Activated T-helper 17 cell treated with anti-CD3 and anti-CD28 coated beads, Interleukin-2, amount 50 U/mL, for 72 hours (primary cell): ENCODE results near the gene COL5A1. TPM values are rescaled to one million over a fixed set of nuclear protein-coding genes. Genes with fewer than 3 reads are reported as not detected.

ENCODE experiments used
- ATAC-seq: fragments of 150-1000 bp; cut with Tn5 transposase; replicated peaks from 2 replicates; pipeline ENCODE4 v1.10.0; 2021; ENCODE audit warnings: mild to moderate bottlenecking, moderate library complexity
- H3K27ac Mint-ChIP-seq: one replicate; pipeline ENCODE4 v1.8.0; 2022; ENCODE audit warnings: mixed read lengths
- H3K27me3 Mint-ChIP-seq: one replicate; pipeline ENCODE4 v1.8.0; 2022; ENCODE audit warnings: mixed read lengths
- H3K36me3 Mint-ChIP-seq: one replicate; pipeline ENCODE4 v1.8.0; 2022; ENCODE audit warnings: low read depth, mild to moderate bottlenecking, mixed read lengths
- H3K4me1 Mint-ChIP-seq: one replicate; pipeline ENCODE4 v1.8.0; 2022; ENCODE audit warnings: mixed read lengths
- H3K4me3 Mint-ChIP-seq: one replicate; pipeline ENCODE4 v1.8.0; 2022; ENCODE audit warnings: mild to moderate bottlenecking, mixed read lengths
- H3K9me3 Mint-ChIP-seq: one replicate; pipeline ENCODE4 v1.8.0; 2022; ENCODE audit warnings: mixed read lengths
- total RNA-seq, 2 donors: library from RNA; stranded (reverse); gene quantifications; one replicate each; pipeline ENCODE4 v1.2.3, GENCODE V29; 2022

COL5A1 gene
- total RNA-seq, 2 donors from 2014 or later: 0.50 to 1.3 TPM

DNA sequence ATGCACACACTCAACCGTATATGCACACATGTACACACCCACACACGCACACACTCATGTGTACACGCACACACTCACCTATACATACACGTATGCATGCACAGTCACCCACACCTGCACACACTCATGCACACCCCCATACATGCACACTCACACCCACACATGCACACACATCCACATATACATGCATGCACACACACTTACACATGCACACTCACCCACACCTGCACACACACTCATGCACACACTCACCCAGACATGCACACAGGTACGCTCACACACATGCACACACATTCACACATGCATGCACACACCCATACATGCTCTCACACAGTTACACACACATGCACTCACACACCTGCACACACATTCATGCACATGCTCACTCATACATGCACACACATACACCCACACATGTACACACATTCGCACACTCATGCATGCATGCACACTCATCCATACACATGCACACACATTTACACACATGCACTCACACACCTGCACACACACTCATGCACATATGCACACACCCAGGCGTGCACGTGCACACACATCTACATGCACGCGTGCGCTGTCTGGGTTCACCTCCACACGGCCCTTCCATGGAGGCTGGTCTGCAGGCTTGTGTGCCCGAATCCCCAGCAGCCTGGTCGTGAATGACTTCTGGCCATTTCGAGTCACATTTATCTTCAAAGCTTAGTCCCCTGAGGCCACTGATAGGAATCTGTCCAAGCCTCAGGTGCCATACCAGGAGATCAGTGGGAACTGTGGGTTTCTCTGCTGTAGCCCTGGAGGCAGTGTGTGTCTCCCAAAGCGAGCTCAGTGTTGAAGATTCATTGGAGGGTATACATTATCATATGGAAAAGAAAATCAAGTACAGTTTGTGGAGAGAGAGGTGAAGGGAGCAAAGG is 103.0 kb downstream of the COL5A1 start:
- no peaks in the 10 kb centered on the region for H3K27me3 Mint-ChIP-seq
- no peak for ATAC-seq

DNA sequence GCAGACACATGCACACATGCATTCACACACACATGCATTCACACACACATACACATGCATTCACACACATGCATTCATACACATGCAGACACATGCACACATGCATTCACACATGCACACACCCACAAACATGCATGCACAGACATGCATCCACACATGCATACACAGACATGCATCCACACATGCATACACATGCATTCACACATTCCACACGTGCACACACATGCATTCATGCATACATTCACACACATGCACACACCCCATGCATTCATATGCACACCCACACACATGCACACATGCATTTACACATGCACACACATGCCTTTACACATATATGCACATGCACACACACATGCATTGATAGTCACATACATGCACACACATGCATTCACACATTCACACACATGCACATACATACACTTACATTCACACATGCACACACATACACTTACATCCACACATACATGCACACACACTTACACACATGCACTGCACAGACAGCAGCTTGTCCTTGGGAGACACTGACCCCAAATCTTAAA is 106.4 kb downstream of the COL5A1 start:
- no peaks in the 10 kb centered on the region for H3K36me3 Mint-ChIP-seq
- no peaks in the 10 kb centered on the region for H3K27me3 Mint-ChIP-seq
- ATAC-seq: no peak
- H3K9me3 Mint-ChIP-seq: peaks cover 3% of the 10 kb centered on the region
- no peak overlapping the region for H3K4me3 Mint-ChIP-seq
- H3K27ac Mint-ChIP-seq: no peak overlapping the region
- H3K4me1 Mint-ChIP-seq: no peaks in the 10 kb centered on the region

More for the DNA sequence above, 103.0 kb downstream of the COL5A1 start:
- Mint-ChIP-seq H3K4me1 (no peaks in the 10 kb centered on the region), H3K9me3 (peaks cover 3% of the 10 kb centered on the region), H3K27ac (no peak overlapping the region), H3K4me3 (no peak overlapping the region), H3K36me3 (no peaks in the 10 kb centered on the region)

DNA sequence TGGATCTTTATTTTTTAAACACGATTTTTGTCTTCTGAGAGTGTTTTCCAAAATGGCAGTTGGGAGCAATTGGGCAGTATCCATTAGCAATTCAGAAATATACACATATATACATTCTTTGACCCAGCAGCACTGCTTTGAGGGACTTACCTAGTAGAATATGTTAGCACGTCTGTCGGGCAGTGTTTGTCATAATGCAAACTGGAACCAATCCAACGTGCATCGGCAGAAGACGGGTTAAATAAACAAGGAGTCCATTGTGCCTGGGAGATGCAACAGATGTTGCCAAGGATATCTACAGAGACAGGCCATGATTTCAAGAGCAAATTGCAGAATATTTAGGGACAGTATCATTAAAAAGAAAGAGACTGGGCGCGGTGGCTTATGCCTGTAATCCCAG is 107.0 kb downstream of the COL5A1 start:
- H3K27ac Mint-ChIP-seq: no peak overlapping the region
- no peaks in the 10 kb centered on the region for H3K36me3 Mint-ChIP-seq
- no peaks in the 10 kb centered on the region for H3K27me3 Mint-ChIP-seq
- H3K4me1 Mint-ChIP-seq: no peaks in the 10 kb centered on the region
- no peak overlapping the region for H3K4me3 Mint-ChIP-seq
- ATAC-seq: no peak
- H3K9me3 Mint-ChIP-seq: peaks cover 3% of the 10 kb centered on the region

DNA sequence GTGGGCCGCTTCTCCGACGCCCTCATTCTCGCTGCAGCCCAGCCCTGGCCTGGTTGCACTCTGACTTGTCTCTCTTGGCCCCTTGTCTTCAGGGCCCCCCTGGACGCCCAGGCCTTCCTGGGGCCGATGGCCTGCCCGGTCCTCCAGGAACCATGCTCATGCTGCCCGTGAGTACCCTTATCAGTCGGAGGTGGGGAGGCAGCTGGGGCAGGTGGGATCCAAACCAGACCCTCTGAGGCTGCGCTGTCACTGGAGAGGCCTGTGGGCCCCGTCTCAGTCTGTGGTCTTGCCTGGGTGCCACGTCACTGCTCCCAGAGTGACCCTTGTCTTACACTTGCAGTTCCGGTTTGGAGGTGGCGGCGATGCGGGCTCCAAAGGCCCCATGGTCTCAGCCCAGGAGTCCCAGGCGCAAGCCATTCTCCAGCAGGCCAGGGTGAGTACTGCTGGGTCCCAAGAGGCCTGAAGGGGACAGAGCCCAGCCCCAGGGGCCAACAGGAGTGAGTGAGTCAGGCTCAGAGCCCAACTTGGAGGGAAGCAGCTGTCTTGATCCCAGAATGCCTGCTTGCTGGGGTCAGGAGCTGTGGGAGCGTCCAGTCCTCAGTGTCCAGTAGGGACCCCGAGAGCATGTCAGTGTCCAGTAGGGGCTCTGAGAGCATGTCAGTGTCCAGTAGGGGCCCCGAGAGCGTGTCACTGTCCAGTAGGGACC is 109.0 kb downstream of the COL5A1 start:
- H3K4me3 Mint-ChIP-seq: no peak overlapping the region
- ATAC-seq: no peak

DNA sequence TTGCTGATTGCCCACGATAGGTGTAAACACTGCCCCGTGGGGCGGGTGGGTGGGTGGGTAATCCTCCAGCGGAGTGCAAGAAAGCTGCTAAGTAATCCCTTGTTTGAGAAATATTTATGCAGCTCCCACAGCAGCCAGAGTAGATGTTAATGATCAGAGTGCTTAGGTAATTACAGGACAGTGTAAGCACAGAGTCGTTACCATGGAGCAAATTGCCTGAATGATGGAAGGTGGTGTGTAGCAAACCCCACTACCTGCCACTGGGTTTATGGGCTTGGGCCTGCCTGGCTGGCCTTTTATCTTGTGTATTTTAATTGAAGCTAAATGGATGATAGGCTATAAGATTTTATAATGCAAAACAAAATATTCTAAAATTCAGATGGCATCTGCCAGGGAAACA is 110.0 kb downstream of the COL5A1 start:
- ATAC-seq: no peak
- Mint-ChIP-seq H3K27ac (no peak overlapping the region), H3K4me1 (no peaks in the 10 kb centered on the region), H3K4me3 (no peak overlapping the region), H3K27me3 (no peaks in the 10 kb centered on the region), H3K36me3 (no peaks in the 10 kb centered on the region), H3K9me3 (peaks cover 3% of the 10 kb centered on the region)

More for the DNA sequence above, 109.0 kb downstream of the COL5A1 start:
- H3K36me3 Mint-ChIP-seq: no peaks in the 10 kb centered on the region
- H3K27ac Mint-ChIP-seq: no peak overlapping the region
- peaks cover 3% of the 10 kb centered on the region for H3K9me3 Mint-ChIP-seq
- no peaks in the 10 kb centered on the region for H3K4me1 Mint-ChIP-seq
- H3K27me3 Mint-ChIP-seq: no peaks in the 10 kb centered on the region

DNA sequence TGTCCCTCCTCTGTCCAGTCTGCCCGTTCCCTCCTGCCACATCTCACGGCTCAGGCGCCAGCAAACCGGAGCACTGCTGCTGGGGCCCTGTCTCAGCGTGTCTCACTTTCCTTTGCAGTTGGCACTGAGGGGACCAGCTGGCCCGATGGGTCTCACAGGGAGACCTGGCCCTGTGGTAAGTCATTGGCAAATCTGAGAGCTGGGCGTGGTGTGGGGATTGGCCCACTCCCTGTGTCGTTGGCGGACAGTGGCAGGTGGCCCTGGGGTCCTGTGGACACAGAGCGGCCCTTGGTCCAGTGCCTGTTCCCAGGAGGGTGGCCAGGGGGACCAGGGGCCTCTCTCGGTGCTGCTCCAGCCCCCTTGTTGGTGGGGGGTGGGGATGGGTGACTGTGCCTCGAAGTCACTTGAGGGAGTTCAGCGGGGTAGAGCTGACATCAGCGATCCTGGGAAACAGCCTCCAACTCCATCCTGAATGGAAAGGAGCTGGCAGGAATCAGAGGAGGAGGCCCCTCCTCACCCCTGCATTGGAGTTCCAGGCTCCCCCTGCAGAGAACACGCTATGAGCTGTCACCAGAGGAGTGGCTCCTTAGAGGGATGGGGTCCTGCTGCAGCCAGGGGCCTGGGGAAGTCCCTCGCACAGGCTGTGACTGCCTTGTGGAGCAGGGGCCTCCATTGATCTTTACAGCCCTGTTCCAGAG is 111.0 kb downstream of the COL5A1 start:
- ATAC-seq: no peak
- H3K9me3 Mint-ChIP-seq: peaks cover 3% of the 10 kb centered on the region
- H3K27me3 Mint-ChIP-seq: no peaks in the 10 kb centered on the region
- H3K4me1 Mint-ChIP-seq: no peaks in the 10 kb centered on the region
- no peak overlapping the region for H3K4me3 Mint-ChIP-seq
- no peak overlapping the region for H3K27ac Mint-ChIP-seq
- H3K36me3 Mint-ChIP-seq: no peaks in the 10 kb centered on the region

DNA sequence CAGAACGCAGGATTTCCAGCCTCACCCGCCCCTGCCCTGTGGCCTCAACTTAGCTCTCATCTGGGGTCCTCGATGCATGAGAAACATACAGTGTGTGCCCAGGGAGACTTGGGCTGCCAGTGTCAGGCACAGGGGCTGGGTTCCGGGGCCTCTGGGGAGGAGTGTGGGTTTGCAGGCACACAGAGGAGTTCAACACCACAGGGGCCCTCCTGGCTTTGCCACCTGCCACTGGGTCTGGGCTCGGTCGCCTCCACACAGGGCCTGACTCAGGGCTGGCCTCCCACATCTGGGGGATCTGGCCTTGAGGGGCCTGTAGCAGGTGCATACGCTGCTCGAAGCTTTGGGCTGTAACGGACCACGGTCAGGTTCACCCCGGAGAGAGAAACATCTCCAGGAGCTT is 111.6 kb downstream of the COL5A1 start:
- no peak overlapping the region for H3K4me3 Mint-ChIP-seq
- no peak overlapping the region for H3K27ac Mint-ChIP-seq
- H3K4me1 Mint-ChIP-seq: no peaks in the 10 kb centered on the region
- no peaks in the 10 kb centered on the region for H3K36me3 Mint-ChIP-seq
- no peaks in the 10 kb centered on the region for H3K27me3 Mint-ChIP-seq
- ATAC-seq: no peak
- peaks cover under 1% of the 10 kb centered on the region for H3K9me3 Mint-ChIP-seq

DNA sequence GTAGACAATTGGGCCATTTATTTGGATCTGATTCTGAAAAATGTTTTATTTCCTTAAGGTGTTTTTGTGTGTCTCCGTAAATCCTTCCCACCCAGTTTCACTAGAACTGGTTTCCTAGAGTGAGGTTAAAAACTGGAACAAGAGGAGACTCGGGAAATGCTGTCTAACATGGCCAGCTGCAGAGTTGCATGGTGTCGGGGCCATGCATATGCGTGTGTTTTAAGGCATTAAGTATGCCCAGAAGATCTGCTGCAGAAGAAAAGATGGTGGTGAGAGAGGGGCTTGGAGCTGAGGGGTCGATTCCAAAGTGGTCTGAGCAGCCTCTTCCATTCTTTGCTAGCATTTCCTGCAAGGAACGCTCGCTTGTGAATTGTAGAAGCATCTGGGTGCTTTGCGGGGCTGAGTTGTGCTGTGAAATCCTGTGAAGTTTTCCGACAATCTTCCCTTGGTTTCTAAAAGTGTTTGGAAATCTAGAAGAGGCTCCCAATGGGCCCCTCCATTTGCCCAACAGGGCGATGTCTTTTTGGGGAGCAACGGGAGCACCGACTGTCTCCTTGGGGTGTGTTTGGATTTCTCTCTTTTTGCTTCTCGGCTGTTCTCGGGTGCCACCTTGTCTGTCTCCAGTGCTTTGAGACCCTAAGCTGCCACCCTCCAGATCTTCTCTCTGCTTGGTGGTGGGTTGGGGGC is 113.8 kb downstream of the COL5A1 start:
- Mint-ChIP-seq H3K4me1 (peaks cover 1% of the 10 kb centered on the region), H3K9me3 (no peaks in the 10 kb centered on the region), H3K4me3 (no peak overlapping the region), H3K36me3 (no peaks in the 10 kb centered on the region), H3K27ac (no peak overlapping the region), H3K27me3 (no peaks in the 10 kb centered on the region)
- no peak for ATAC-seq

DNA sequence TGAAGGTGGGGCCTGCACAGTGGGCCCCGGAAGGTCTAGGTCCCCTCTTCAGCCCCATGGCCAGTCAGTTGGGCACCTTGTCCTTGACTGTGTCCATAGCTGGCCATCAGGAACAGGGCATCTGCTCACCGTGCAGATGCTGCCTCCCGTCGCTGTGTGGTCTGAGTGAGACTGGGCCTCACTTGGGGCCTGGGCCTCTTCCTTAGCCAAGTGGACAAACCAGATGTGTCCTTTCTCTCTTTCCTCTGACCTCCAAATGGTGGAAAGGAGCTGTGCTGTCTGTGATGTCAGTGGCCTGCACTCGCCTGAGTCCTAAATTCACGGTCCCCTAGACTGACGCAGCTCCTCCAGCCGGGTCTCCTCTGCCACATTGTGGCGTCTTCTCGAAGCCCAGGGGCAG is 114.5 kb downstream of the COL5A1 start:
- Mint-ChIP-seq H3K27me3 (no peaks in the 10 kb centered on the region), H3K27ac (no peak overlapping the region), H3K4me1 (peaks cover 6% of the 10 kb centered on the region), H3K36me3 (no peaks in the 10 kb centered on the region), H3K9me3 (peaks cover 3% of the 10 kb centered on the region), H3K4me3 (no peak overlapping the region)
- ATAC-seq: no peak

DNA sequence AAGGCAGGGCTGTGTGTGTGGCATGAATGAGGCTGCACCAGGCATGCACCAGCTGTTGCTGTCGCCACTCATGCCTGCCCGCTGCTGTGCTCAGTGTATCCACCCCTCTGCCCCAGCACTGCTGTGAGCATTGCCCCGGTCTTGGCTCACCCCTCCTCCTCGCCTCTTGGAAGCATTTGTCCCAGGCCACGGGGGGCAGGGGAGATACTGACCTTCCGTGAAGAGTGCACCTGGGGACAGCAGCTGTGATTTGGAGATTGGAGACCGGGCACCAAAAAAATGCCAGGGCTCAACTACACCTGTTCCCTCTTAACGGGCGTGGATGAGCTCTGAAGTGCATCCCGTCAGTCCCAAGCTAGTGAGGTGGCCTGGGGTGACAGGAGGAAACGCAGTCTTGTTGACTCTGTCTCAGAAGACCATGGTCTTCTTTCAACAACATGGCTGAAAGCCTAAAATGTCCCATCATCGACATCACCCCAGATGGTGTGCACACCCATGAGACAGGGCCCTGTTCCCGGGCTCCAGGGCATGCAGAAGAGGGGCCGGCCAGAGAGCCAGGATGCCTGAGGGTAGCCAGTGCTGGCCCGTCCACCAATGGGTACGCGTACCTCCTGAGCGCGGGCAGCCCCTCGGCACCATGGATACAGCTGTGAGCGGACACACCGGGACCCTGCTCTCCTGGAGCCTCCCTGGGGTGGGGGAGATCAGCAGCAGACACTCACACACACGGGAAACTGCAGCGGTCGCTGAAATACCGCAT is 115.8 kb downstream of the COL5A1 start:
- H3K9me3 Mint-ChIP-seq: peaks cover 3% of the 10 kb centered on the region
- no peak overlapping the region for H3K27ac Mint-ChIP-seq
- H3K4me3 Mint-ChIP-seq: no peak overlapping the region
- H3K36me3 Mint-ChIP-seq: no peaks in the 10 kb centered on the region
- H3K4me1 Mint-ChIP-seq: peaks cover 6% of the 10 kb centered on the region
- ATAC-seq: no peak
- H3K27me3 Mint-ChIP-seq: no peaks in the 10 kb centered on the region

DNA sequence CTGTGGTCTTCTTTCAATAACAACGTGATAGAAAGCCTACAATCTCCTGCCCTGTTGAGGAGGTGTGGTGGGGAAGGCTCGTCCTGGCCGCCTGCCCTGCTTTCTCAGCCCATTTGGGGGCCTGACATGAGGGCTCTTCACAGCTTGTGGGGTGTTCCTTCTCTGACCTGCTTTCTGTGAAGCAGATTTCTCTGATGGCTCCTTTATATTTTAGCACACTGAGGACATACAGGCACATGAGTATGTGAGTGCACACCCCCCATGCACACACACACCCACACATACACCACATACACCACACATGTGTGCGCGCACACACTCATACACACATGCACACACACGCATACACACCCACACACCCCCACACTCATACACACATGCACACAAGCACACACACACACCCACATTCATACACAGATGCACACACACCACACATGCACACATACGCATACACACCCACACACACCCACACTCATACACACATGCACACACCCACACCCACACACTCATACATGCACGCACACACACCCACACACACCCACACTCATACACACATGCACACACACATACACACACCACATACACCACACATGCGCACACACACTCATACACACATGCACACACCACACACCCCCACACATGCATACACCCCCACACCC is 117.5 kb downstream of the COL5A1 start:
- no peak overlapping the region for H3K27ac Mint-ChIP-seq
- H3K27me3 Mint-ChIP-seq: no peaks in the 10 kb centered on the region
- peaks cover 6% of the 10 kb centered on the region for H3K4me1 Mint-ChIP-seq
- no peaks in the 10 kb centered on the region for H3K36me3 Mint-ChIP-seq
- ATAC-seq: no peak
- peaks cover 3% of the 10 kb centered on the region for H3K9me3 Mint-ChIP-seq
- H3K4me3 Mint-ChIP-seq: no peak overlapping the region

DNA sequence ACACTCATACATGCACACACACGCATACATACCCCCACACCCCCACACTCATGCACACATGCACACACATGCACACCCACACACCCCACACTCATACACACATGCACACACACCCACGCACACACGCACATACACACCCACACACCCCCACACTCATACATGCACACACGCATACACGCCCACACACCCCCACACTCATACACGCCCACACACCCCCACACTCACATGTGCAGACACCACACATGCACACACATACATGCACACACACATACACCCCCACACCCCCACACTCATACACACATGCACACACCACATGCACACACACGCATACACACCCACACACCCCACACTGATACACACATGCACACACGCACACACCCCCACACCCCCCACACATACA is 118.3 kb downstream of the COL5A1 start:
- Mint-ChIP-seq H3K4me1 (peaks cover 6% of the 10 kb centered on the region), H3K27ac (no peak overlapping the region), H3K36me3 (no peaks in the 10 kb centered on the region), H3K4me3 (no peak overlapping the region), H3K9me3 (peaks cover 3% of the 10 kb centered on the region), H3K27me3 (no peaks in the 10 kb centered on the region)
- ATAC-seq: no peak

DNA sequence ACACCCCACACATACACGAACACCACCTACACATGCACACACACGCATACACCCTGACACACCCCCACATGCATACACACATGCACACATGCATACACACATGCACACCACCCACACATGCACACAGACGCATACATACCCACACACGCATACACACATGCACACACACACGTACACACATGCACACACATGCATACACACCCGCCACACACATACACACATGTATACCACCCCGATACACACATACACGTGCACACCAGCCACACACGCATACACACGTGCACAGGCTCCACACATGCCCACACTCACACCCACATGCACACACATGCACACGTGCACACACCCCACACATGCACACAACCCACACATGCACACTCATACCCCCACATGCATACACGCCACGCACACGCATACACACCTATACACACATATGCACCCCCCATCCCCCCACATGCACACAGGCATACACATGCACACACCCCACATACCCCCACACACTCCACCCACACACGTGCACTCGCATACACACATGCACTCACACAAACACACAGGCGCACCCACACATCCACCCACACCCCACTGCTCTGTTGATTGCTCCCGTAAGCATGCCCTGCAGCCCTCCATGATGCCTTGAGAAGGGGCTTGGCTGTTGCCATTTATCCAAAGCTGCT is 119.3 kb downstream of the COL5A1 start:
- Mint-ChIP-seq H3K27ac (no peak overlapping the region), H3K27me3 (no peaks in the 10 kb centered on the region), H3K4me3 (no peak overlapping the region), H3K9me3 (peaks cover 3% of the 10 kb centered on the region), H3K36me3 (no peaks in the 10 kb centered on the region), H3K4me1 (peaks cover 6% of the 10 kb centered on the region)
- ATAC-seq: no peak
